Measurements from ENCODE around the gene IL11. TPM values are rescaled to one million over a fixed set of nuclear protein-coding genes. Genes with fewer than 3 reads are reported as not detected.

IL11 gene
- total and polyA plus RNA-seq, 8 donors: 1.0 to 17.4 (median 1.3) TPM; not detected in 3

- intact Hi-C loops (cut with DNase I; ENCODE audit: low total_unique reads): no loop called here
- peaks cover 16 to 54% (median 42%) of the 10 kb centered on the region in 4 donors for H3K36me3 ChIP-seq
- TF ChIP-seq EP300 (IDR thresholded peaks at IDR 0.05): no peak
- TF ChIP-seq POLR2AphosphoS5 (IDR thresholded peaks at IDR 0.05): no peak
- TF ChIP-seq CTCF (IDR thresholded peaks at IDR 0.05): no peak
- TF ChIP-seq POLR2A (IDR thresholded peaks at IDR 0.05): no peak
- H3K4me3 ChIP-seq: no peak overlapping the region
- 76 to 83% (median 82%) methylated on average over 42 to 43 of the region's 43 CpGs for WGBS, 5 donors
- peak; percentile 51 to 83 for DNase-seq
- H3K4me1 ChIP-seq: peaks cover 6 to 25% (median 20%) of the 10 kb centered on the region in 4 donors
- H3K27me3 ChIP-seq: peaks cover 0 to 17% (median 0%) of the 10 kb centered on the region in 3 donors
- no peaks in the 10 kb centered on the region for H3K9me3 ChIP-seq
- H3K27ac ChIP-seq: no peak overlapping the region
Measured at GRCh38 chr19:55345818-55346724, 24.2 kb downstream of the IL11 start.

- Histone ChIP-seq H3K9me3 (no peaks in the 10 kb centered on the region), H3K27me3 (peaks cover 0 to 9% (median 0%) of the 10 kb centered on the region in 3 donors), H3K27ac (no peak overlapping the region), H3K36me3 (peaks cover 16 to 54% (median 42%) of the 10 kb centered on the region in 4 donors), H3K4me1 (peaks cover 15 to 33% (median 28%) of the 10 kb centered on the region in 4 donors), H3K4me3 (no peak overlapping the region)
- WGBS, 5 donors: 82 to 87% (median 86%) methylated on average over 22 of the region's 22 CpGs
- DNase-seq: no peak
- intact Hi-C loops (cut with DNase I; ENCODE audit: low total_unique reads): no loop called here
- TF ChIP-seq EP300 (IDR thresholded peaks at IDR 0.05) (no peak), CTCF (IDR thresholded peaks at IDR 0.05) (no peak), POLR2AphosphoS5 (IDR thresholded peaks at IDR 0.05) (no peak), POLR2A (IDR thresholded peaks at IDR 0.05) (no peak)
Measured at GRCh38 chr19:55345101-55345817, 25.0 kb downstream of the IL11 start.

DNA sequence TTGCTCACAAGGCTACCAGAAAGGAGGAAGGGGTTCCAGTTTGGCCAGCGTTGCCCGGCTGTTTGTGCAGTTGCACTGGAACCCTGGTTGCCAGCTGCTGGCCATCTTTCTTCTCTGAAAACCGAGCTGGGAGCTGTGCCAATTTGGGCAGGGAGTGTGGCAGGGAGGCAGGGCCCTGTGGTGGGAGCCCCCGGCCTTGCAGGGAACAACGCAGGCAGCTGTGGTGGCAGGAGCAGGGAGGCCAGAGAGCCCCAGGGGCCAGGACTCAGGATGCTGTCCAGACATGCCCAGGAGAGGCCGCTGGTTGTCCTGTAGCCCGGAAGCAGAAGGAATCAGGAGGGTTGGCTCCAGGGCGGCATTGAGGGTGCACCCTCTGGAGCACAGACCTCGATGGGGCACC, 25.8 kb downstream of the IL11 start:
- no peak for TF ChIP-seq POLR2AphosphoS5 (IDR thresholded peaks at IDR 0.05)
- no peak for TF ChIP-seq EP300 (IDR thresholded peaks at IDR 0.05)
- no peak for TF ChIP-seq POLR2A (IDR thresholded peaks at IDR 0.05)
- no peak for TF ChIP-seq CTCF (IDR thresholded peaks at IDR 0.05)

More for the DNA sequence above, 25.8 kb downstream of the IL11 start:
- 74 to 84% (median 76%) methylated on average over 9 of the region's 9 CpGs for WGBS, 5 donors
- intact Hi-C loops (cut with DNase I; ENCODE audit: low total_unique reads): no loop called here
- H3K27ac ChIP-seq: no peak overlapping the region
- H3K4me3 ChIP-seq: no peak overlapping the region
- DNase-seq: no peak
- peaks cover 0 to 2% (median 0%) of the 10 kb centered on the region in 3 donors for H3K27me3 ChIP-seq
- peaks cover 17 to 37% (median 34%) of the 10 kb centered on the region in 4 donors for H3K4me1 ChIP-seq
- H3K9me3 ChIP-seq: no peaks in the 10 kb centered on the region
- peaks cover 16 to 54% (median 42%) of the 10 kb centered on the region in 4 donors for H3K36me3 ChIP-seq

All from stomach (tissue), 9 donors.